Activated naive CD8-positive, alpha-beta T cell treated with anti-CD3 and anti-CD28 coated beads for 36 hours (primary cell): Measurements from ENCODE around the gene NPIPB6. TPM values are rescaled to one million over a fixed set of nuclear protein-coding genes. Genes with fewer than 3 reads are reported as not detected.
"Not testable (repeated sequence)": the region's sequence is repeated elsewhere in the genome, so short reads cannot be mapped to it uniquely, and the experiment has no call there.

Experiments used
- DNase-seq: peaks from one replicate; pipeline ENCODE4 v3.0.0; 2021
- H3K27ac Mint-ChIP-seq: one replicate; pipeline ENCODE4 v1.8.0; 2022; ENCODE audit warnings: mild to moderate bottlenecking, moderate library complexity, mixed read lengths
- H3K27me3 Mint-ChIP-seq: one replicate; pipeline ENCODE4 v1.8.0; 2022; ENCODE audit warnings: mild to moderate bottlenecking, mixed read lengths
- H3K36me3 Mint-ChIP-seq: one replicate; pipeline ENCODE4 v1.8.0; 2021; ENCODE audit warnings: mild to moderate bottlenecking, mixed read lengths
- H3K4me1 Mint-ChIP-seq: one replicate; pipeline ENCODE4 v1.8.0; 2021; ENCODE audit warnings: mixed read lengths
- H3K4me3 Mint-ChIP-seq: one replicate; pipeline ENCODE4 v1.8.0; 2022; ENCODE audit warnings: mild to moderate bottlenecking, moderate library complexity, mixed read lengths
- H3K9me3 Mint-ChIP-seq: one replicate; pipeline ENCODE4 v1.8.0; 2022; ENCODE audit warnings: mixed read lengths
- total RNA-seq, 2 experiments: library from RNA; stranded (reverse); gene quantifications; one replicate each; pipeline ENCODE4 v1.2.3, GENCODE V29; 2021

The NPIPB6 gene
- not detected for total RNA-seq

DNA sequence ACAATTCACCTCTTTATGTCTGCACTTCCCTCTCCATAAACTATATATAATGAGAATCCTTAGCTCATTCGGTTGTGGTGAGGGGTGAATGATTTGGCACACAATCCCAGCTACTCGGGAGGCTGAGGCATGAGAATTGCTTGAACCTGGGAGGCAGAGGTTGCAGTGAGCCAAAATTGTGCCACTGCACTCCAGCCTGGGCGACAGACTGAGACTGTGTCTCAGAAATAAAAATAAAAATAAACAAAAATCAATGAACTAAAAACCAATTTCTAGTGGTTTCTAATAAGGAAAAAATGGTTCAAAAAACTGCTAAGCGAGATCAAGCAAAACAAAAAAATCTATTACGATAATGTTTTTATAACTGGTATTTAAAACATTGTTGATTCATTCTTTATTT, at the start of gene NPIPB6:
NPIPB6 (minus strand) TSS at position 101 of the 400 bp plus-strand sequence. CDS start 686 bp downstream, outside the sequence.
- not testable (repeated sequence) for H3K27me3 Mint-ChIP-seq, H3K27ac Mint-ChIP-seq, H3K4me3 Mint-ChIP-seq, DNase-seq, H3K4me1 Mint-ChIP-seq, H3K36me3 Mint-ChIP-seq, H3K9me3 Mint-ChIP-seq

- H3K27me3 Mint-ChIP-seq, H3K4me3 Mint-ChIP-seq, H3K4me1 Mint-ChIP-seq, H3K9me3 Mint-ChIP-seq, DNase-seq, H3K27ac Mint-ChIP-seq, H3K36me3 Mint-ChIP-seq: not testable (repeated sequence)
These were observed 40.1 kb upstream of the NPIPB6 start, which contains the start of gene EIF3CL for GRCh38 chr16:28403220-28404072. TSS of gene EIF3CL (minus strand) at chr16:28403841. CDS start at chr16:28403618, 223 bp downstream.

DNA sequence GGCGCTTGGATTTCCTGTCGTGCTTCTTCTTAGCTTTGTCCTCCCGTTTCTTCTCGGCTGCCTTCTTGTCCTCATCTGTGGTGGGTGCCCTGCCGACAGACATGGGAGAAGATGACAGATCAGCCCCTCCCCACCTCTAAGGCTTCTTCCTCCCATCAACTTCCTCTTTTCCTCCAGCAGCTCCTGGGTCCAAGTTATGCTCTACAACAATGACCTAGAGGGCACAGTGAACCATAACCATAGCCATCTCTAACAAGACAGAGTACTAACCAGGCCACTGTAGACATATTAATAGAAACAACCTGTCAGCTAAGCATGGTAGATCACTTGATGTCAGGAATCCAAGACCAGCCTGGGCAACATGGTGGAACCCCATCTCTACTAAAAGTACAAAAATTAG, 28.7 kb upstream of the NPIPB6 start:
- H3K27ac Mint-ChIP-seq, H3K4me1 Mint-ChIP-seq, H3K36me3 Mint-ChIP-seq, H3K9me3 Mint-ChIP-seq, H3K4me3 Mint-ChIP-seq, DNase-seq, H3K27me3 Mint-ChIP-seq: not testable (repeated sequence)

DNA sequence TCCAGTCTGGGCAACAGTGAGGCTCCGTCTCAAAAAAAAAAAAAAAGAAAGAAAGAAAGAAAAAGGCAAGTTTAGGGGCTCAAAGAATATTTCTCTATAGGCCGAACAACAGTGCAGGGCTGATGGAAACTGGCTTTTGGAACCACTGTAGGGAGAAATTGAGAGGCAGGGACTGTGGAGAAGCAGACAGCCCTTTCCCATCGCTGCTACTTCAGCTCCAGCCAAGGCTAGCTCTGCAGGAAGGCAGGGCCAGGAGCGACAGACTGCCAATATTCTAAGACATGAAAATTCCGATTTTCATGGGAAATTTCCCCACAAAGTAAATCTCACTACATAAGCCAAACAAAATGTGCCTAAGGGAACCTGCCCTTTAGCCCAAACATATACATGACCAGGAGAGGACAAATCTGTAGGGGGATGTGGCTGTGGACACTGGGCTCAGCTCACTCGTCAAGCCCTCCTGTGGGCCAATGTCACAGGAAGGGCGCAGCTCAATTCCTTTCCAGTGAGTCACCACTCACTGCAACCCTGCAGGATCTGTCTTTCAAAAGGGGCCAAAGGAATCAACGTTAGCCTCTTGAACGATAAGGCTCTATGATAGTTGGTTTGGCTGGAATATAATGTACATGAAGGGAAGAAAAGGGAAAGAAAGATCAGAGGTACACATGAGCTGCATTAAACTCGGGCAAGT, 19.0 kb upstream of the NPIPB6 start:
- not testable (repeated sequence) for H3K36me3 Mint-ChIP-seq, H3K4me1 Mint-ChIP-seq, H3K9me3 Mint-ChIP-seq, H3K27me3 Mint-ChIP-seq, H3K4me3 Mint-ChIP-seq, DNase-seq, H3K27ac Mint-ChIP-seq

DNA sequence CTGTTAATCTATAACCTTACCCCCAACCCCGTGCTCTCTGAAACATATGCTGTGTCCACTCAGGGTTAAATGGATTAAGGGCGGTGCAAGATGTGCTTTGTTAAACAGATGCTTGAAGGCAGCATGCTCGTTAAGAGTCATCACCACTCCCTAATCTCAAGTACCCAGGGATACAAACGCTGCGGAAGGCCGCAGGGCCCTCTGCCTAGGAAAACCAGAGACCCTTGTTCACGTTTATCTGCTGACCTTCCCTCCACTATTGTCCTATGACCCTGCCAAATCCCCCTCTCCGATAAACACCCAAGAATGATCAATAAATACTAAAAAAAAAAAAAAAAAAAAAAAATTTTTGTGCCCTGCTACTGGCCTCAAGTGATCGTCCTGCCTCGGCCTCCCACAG, 14.5 kb upstream of the NPIPB6 start:
- H3K9me3 Mint-ChIP-seq, H3K27ac Mint-ChIP-seq, DNase-seq, H3K4me3 Mint-ChIP-seq, H3K36me3 Mint-ChIP-seq, H3K27me3 Mint-ChIP-seq, H3K4me1 Mint-ChIP-seq: not testable (repeated sequence)

DNA sequence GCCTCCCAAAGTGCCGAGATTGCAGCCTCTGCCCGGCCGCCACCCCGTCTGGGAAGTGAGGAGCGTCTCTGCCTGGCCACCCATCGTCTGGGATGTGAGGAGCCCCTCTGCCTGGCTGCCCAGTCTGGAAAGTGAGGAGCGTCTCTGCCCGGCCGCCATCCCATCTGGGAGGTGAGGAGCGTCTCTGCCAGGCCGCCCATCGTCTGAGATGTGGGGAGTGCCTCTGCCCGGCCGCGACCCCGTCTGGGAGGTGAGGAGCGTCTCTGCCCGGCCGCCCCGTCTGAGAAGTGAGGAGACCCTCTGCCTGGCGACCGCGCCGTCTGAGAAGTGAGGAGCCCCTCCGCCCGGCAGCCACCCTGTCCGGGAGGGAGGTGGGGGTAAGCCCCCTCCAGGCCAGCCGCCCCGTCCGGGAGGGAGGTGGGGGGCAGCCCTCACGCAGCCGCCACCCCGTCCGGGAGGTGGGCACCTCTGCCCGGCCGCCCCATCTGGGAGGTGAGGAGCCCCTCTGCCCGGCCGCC, 13.9 kb upstream of the NPIPB6 start:
- not testable (repeated sequence) for H3K4me3 Mint-ChIP-seq, H3K27me3 Mint-ChIP-seq, H3K36me3 Mint-ChIP-seq, H3K4me1 Mint-ChIP-seq, DNase-seq, H3K9me3 Mint-ChIP-seq, H3K27ac Mint-ChIP-seq

GRCh38 chr16:28375115-28375514, 11.8 kb upstream of the NPIPB6 start:
- not testable (repeated sequence) for H3K36me3 Mint-ChIP-seq, H3K9me3 Mint-ChIP-seq, DNase-seq, H3K4me1 Mint-ChIP-seq, H3K27me3 Mint-ChIP-seq, H3K4me3 Mint-ChIP-seq, H3K27ac Mint-ChIP-seq

- not testable (repeated sequence) for H3K9me3 Mint-ChIP-seq, H3K27ac Mint-ChIP-seq, H3K36me3 Mint-ChIP-seq, H3K27me3 Mint-ChIP-seq, H3K4me3 Mint-ChIP-seq, H3K4me1 Mint-ChIP-seq, DNase-seq
These were observed 11.0 kb upstream of the NPIPB6 start for GRCh38 chr16:28374281-28374680.

DNA sequence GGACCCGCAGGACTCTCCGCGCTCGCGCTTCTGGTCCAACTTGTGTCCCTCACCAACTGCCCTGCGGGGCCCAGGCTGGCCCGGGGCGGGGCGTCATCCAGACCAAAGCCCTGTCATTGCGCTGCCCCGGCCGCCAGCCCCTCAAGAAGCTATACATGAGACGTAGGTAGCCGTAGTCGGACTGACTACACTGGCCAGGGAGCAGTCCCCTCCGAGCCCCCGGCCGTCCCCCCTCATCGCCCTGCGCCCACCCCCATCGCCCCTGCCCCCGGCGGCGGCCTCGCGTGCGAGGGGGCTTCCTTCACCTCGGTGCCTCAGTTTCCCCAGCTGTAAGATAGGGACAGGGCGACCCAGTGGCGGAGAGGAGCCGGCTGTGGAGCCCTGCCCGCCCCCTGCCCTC, 4.6 kb upstream of the NPIPB6 start:
- not testable (repeated sequence) for H3K36me3 Mint-ChIP-seq, H3K27ac Mint-ChIP-seq, H3K4me1 Mint-ChIP-seq, H3K27me3 Mint-ChIP-seq, DNase-seq, H3K4me3 Mint-ChIP-seq, H3K9me3 Mint-ChIP-seq

DNA sequence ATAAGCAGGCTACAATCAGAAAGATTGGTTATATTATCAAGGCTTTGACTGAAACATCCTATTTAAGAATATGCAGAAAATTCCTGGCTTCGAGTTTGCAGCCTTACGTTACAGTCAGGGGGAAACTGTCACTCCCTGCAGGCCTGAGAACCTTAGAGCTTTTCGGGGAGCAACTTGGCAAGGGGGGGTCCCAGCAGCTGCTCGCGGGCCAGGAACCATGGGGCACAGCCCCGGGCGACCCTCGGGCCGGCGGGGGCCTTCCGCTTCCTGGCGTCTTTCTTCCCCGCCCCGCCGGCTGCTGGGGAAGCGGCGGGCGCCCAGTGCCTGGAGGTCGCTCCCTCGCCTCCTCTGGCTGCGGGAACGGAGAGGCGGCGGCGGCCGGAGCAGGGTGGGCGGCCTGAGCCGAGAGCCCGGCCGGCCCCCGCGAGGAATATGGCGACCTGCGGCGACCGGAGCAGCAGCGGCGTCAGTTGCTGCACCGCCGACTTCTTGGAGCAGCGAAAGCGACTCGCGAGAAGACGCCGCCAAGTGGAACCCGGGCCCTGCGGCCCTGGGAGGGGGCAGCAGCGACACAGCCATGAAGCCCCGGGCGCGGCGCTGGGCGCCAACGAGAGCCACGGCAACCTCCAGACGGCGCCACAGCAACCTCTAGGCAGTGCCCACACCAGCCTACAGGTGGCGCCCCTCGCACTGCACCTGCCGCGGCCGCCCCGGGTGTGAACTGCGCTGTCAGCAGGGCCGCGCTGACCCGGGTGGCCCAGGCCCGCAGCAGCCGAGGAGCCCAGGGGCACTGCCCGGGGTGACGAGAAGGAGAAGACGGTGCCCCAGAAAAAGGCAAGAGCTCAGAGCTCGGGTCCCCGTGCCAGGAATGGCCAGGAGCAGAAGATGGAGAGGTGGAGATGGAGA, 1.2 kb upstream of the NPIPB6 start:
- H3K4me3 Mint-ChIP-seq, H3K27ac Mint-ChIP-seq, DNase-seq, H3K4me1 Mint-ChIP-seq, H3K36me3 Mint-ChIP-seq, H3K9me3 Mint-ChIP-seq, H3K27me3 Mint-ChIP-seq: not testable (repeated sequence)

DNA sequence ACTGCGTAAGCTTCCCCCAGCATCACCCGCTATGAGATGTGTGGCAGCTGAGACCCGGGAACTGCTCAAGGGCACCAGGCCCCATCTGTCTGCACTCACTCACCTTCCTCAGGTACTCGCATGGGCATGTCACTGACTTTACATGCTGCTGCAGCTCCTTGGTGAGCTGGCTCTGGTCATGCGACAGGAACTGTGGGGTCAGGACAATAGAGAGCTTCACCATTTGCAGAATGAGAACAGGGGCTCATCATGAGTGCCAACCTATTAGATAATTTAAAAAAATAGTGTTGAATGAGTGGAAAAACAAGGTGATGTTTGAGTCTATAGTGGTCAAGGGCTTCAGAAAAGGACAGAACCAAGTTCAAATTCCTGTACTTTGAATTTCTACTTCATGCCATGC, 708 bp downstream of the NPIPB6 start:
- H3K9me3 Mint-ChIP-seq, DNase-seq, H3K27me3 Mint-ChIP-seq, H3K27ac Mint-ChIP-seq, H3K36me3 Mint-ChIP-seq, H3K4me1 Mint-ChIP-seq, H3K4me3 Mint-ChIP-seq: not testable (repeated sequence)

DNA sequence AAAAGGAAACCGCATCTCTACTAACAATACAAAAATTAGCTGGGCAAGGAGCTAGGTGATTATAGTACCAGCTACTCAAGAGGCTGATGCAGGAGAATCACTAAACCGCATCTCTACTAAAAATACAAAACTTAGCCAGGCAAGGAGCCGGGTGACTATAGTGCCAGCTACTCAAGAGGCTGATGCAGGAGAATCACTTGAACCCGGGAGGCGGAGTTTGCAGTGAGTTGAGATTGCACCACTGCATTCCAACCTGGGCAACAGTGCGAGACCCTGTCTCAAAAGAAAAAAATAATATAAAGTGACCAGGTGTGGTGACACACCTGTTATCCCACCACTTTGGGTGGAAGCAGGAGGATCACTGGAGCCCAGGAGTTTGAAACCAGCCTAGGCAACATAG, 25.1 kb downstream of the NPIPB6 start:
- H3K4me3 Mint-ChIP-seq = not testable (repeated sequence)

DNA sequence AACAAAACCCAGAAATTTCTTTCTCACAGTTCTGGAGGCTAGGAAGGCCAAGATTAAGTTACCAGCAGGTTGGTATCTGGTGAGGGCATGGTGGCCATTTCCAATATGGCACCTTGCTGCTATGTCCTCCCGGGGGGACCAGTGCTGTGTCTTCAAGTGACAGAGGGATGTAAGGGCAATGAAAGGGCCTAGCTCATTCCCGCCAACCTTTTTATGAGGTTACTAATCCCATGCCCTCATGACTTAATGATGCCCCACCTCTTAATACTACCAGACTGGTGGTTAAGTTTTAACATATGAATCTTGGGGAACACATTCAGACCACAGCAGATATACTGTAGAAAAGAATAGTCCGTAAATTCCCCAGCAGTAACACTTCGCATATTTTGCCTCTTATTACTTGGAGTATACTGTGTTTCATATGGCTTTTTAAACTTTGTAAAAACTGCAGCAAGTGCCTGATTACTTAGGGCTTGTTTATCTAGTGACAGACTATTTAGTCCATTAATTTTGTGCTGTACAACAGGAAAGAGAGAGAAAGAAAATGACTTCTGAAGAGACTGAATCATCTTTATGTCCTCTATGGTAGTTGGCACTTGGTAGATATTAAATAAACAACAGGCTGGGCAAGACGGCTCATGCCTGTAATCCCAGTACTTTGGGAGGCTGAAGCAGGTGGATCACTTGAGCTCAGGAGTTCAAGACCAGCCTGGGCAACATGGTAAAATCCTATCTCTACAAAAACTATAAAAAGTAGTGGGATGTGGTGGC, 26.2 kb downstream of the NPIPB6 start:
- not testable (repeated sequence) for H3K36me3 Mint-ChIP-seq, H3K27ac Mint-ChIP-seq, H3K9me3 Mint-ChIP-seq, H3K4me3 Mint-ChIP-seq, H3K27me3 Mint-ChIP-seq, H3K4me1 Mint-ChIP-seq, DNase-seq

More for the DNA sequence above, 25.1 kb downstream of the NPIPB6 start:
- not testable (repeated sequence) for H3K9me3 Mint-ChIP-seq, H3K27ac Mint-ChIP-seq, DNase-seq, H3K36me3 Mint-ChIP-seq, H3K27me3 Mint-ChIP-seq, H3K4me1 Mint-ChIP-seq

DNA sequence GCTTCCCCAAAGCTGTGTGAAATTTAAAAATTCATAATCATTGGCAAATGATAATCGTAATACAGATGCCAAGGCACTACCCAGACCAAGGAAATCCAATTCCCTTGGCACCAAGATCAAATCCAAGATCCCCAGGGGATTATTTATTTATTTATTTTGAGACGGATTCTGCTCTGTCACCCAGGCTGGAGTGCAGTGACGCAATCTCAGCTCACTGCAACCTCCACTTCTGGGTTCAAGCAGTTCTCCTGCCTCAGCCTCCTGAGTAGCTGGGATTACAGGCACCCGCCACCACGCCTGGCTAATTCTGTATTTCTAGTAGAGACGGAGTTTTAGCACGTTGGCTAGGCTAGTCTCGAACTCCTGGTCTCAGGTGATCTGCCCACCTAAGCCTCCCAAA, 27.6 kb downstream of the NPIPB6 start:
- H3K4me1 Mint-ChIP-seq, H3K4me3 Mint-ChIP-seq: not testable (repeated sequence)

More for the DNA sequence above, 27.6 kb downstream of the NPIPB6 start:
- not testable (repeated sequence) for H3K27me3 Mint-ChIP-seq, H3K9me3 Mint-ChIP-seq, H3K27ac Mint-ChIP-seq, DNase-seq, H3K36me3 Mint-ChIP-seq
